ENCODE results near the gene CCDC152.

CCDC152 gene

GRCh38 chr5:42750507-42750906, 6.1 kb upstream of the CCDC152 start:
- no peak overlapping the region for H3K4me3 ChIP-seq (ENCODE audit: low read depth in 1 of 2, low read length in 1 of 2)
- TF ChIP-seq, protein P1, sequence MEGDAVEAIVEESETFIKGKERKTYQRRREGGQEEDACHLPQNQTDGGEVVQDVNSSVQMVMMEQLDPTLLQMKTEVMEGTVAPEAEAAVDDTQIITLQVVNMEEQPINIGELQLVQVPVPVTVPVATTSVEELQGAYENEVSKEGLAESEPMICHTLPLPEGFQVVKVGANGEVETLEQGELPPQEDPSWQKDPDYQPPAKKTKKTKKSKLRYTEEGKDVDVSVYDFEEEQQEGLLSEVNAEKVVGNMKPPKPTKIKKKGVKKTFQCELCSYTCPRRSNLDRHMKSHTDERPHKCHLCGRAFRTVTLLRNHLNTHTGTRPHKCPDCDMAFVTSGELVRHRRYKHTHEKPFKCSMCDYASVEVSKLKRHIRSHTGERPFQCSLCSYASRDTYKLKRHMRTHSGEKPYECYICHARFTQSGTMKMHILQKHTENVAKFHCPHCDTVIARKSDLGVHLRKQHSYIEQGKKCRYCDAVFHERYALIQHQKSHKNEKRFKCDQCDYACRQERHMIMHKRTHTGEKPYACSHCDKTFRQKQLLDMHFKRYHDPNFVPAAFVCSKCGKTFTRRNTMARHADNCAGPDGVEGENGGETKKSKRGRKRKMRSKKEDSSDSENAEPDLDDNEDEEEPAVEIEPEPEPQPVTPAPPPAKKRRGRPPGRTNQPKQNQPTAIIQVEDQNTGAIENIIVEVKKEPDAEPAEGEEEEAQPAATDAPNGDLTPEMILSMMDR (IDR thresholded peaks at IDR 0.05) = no peak
- no peak overlapping the region for H3K27ac ChIP-seq
- no peaks in the 10 kb centered on the region for H3K27me3 ChIP-seq
- H3K9me3 ChIP-seq = no peaks in the 10 kb centered on the region
- H3K36me3 ChIP-seq = no peaks in the 10 kb centered on the region
- no peaks in the 10 kb centered on the region for H3K4me1 ChIP-seq (ENCODE audit: control insufficient read depth in 1 of 2, insufficient read depth in 1 of 2, low read depth in 1 of 2, low read length in 1 of 2)

DNA sequence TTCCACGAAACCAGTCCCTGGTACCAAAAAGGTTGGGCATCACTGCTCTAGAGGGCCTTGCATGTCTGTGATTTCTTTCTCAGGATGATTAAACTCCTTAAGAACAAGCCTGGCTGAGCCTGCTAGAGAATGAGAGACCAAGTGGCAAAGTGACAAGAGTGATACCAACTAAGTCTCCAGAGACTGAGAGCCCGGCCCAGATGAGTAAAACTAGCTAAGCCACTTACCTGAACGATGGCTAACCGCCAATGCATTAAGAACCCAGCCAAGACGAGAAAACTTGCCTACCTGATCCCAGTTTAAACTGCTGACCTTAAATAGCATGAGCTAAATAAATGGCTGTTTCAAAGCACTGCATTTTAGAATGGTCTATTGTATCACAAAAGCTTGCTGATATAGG, 5.6 kb upstream of the CCDC152 start:
- no peak overlapping the region for H3K27ac ChIP-seq
- no peaks in the 10 kb centered on the region for H3K4me1 ChIP-seq (ENCODE audit: control insufficient read depth in 1 of 2, insufficient read depth in 1 of 2, low read depth in 1 of 2, low read length in 1 of 2)
- no peaks in the 10 kb centered on the region for H3K27me3 ChIP-seq
- H3K9me3 ChIP-seq = no peaks in the 10 kb centered on the region
- no peak overlapping the region for H3K4me3 ChIP-seq (ENCODE audit: low read depth in 1 of 2, low read length in 1 of 2)
- TF ChIP-seq, protein P1 (IDR thresholded peaks at IDR 0.05) = no peak
- no peaks in the 10 kb centered on the region for H3K36me3 ChIP-seq

- peaks cover 16% of the 10 kb centered on the region for H3K27me3 ChIP-seq
- H3K36me3 ChIP-seq = no peaks in the 10 kb centered on the region
- H3K9me3 ChIP-seq = no peaks in the 10 kb centered on the region
- no peak overlapping the region for H3K27ac ChIP-seq
- TF ChIP-seq, protein P1 (IDR thresholded peaks at IDR 0.05) = no peak
- peaks cover 0 to 6% of the 10 kb centered on the region in 2 experiments for H3K4me1 ChIP-seq (ENCODE audit: control insufficient read depth in 1 of 2, insufficient read depth in 1 of 2, low read depth in 1 of 2, low read length in 1 of 2)
- no peak overlapping the region for H3K4me3 ChIP-seq (ENCODE audit: low read depth in 1 of 2, low read length in 1 of 2)
Measured at GRCh38 chr5:42753099-42753498, 3.5 kb upstream of the CCDC152 start.

- no peak overlapping the region for H3K4me3 ChIP-seq (ENCODE audit: low read depth in 1 of 2, low read length in 1 of 2)
- H3K9me3 ChIP-seq = no peaks in the 10 kb centered on the region
- peaks cover 0 to 6% of the 10 kb centered on the region in 2 experiments for H3K4me1 ChIP-seq (ENCODE audit: control insufficient read depth in 1 of 2, insufficient read depth in 1 of 2, low read depth in 1 of 2, low read length in 1 of 2)
- TF ChIP-seq, protein P1 (IDR thresholded peaks at IDR 0.05) = no peak
- no peaks in the 10 kb centered on the region for H3K36me3 ChIP-seq
- no peak overlapping the region for H3K27ac ChIP-seq
- peaks cover 16% of the 10 kb centered on the region for H3K27me3 ChIP-seq
Measured at GRCh38 chr5:42759456-42759855, 2.8 kb downstream of the CCDC152 start.

DNA sequence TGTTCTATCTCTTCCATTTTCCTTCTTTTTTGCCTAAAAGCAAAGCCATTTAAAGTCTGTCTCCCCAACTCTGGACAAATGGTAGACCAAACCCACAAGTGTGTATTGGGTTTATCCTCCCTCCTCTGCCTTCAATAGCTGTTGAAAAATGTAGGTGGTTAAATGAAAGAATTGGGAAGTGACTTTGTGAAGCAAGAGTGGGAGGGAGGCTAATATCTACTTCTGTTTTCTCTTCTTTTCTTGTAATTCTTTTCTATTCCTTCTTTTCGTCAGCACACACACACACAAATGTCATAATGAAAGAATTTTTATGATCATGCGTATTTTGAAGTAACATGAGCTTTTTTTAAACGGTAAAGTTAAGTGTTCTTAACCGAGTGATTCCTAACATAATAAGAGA, 3.8 kb downstream of the CCDC152 start:
- H3K27ac ChIP-seq = no peak overlapping the region
- no peaks in the 10 kb centered on the region for H3K9me3 ChIP-seq
- no peak overlapping the region for H3K4me3 ChIP-seq (ENCODE audit: low read depth in 1 of 2, low read length in 1 of 2)
- H3K36me3 ChIP-seq = no peaks in the 10 kb centered on the region
- peaks cover 0 to 6% of the 10 kb centered on the region in 2 experiments for H3K4me1 ChIP-seq (ENCODE audit: control insufficient read depth in 1 of 2, insufficient read depth in 1 of 2, low read depth in 1 of 2, low read length in 1 of 2)
- peaks cover 16% of the 10 kb centered on the region for H3K27me3 ChIP-seq
- TF ChIP-seq, protein P1 (IDR thresholded peaks at IDR 0.05) = no peak

DNA sequence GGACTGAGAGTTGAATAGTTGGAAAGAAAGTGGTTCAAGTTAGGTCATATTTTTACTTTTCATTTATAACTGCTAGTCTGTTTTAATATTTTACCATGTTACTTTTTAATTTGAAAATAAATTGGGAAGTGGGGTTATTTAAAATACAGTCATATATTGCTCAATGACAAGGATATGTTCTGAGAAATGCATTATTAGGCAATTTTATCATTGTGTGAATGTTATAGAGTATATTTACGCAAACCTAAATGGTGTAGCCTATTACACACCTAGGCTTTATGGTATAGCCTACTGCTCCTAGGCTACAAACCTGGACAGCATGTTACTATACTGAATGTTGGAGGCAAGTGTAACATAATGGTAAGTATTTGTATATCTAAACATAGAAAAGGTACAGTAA, 5.2 kb downstream of the CCDC152 start:
- H3K4me1 ChIP-seq (ENCODE audit: control insufficient read depth in 1 of 2, insufficient read depth in 1 of 2, low read depth in 1 of 2, low read length in 1 of 2) = peaks cover 0 to 6% of the 10 kb centered on the region in 2 experiments
- H3K27ac ChIP-seq = no peak overlapping the region
- H3K9me3 ChIP-seq = no peaks in the 10 kb centered on the region
- H3K36me3 ChIP-seq = no peaks in the 10 kb centered on the region
- peaks cover 11% of the 10 kb centered on the region for H3K27me3 ChIP-seq
- H3K4me3 ChIP-seq (ENCODE audit: low read depth in 1 of 2, low read length in 1 of 2) = no peak overlapping the region
- TF ChIP-seq, protein P1 (IDR thresholded peaks at IDR 0.05) = no peak

Measured in neutrophil (primary cell).